GM12878 (cell line): ENCODE data around the gene ORC4. TPM values are rescaled to one million over a fixed set of nuclear protein-coding genes. Genes with fewer than 3 reads are reported as not detected.

Experiments
- ATAC-seq: fragments of 200-7000 bp; cut with Tn5 transposase; 3 replicates; pipeline ENCODE4 v1.9.1; 2020; ENCODE audit warnings: mild to moderate bottlenecking, moderate library complexity
- BruUV-seq: library from RNA; stranded (reverse); fragments of 400-500 nt; replicated peaks from 2 replicates; lab custom pipeline; 2021; lab: Mats Ljungman, UMichigan
- CTCF ChIA-PET: fragments of 300-600 bp; sonication (Branson Sonifier 250); formaldehyde crosslinking; extraction: SDS; loops from one replicate; lab custom pipeline; 2021; ENCODE audit warnings: inconsistent platforms; lab: Yijun Ruan, JAX
- POLR2A ChIA-PET: fragments of 350-600 bp; formaldehyde crosslinking; extraction: SDS; loops from one replicate; lab custom pipeline; 2021; ENCODE audit warnings: inconsistent platforms; lab: Charles Lee
- RAD21 ChIA-PET: fragments of 300-600 bp; sonication (Branson Sonifier 250); formaldehyde crosslinking; loops from one replicate; lab custom pipeline; 2023; ENCODE audit warnings: antibody characterized with exemption; ENCODE audit not compliant: unreplicated experiment; lab: Charles Lee
- SMC1A ChIA-PET: fragments of 300-600 bp; sonication (Branson Sonifier 250); formaldehyde crosslinking; loops from one replicate; lab custom pipeline; 2023; ENCODE audit not compliant: unreplicated experiment, uncharacterized antibody; lab: Charles Lee
- DNase-seq: peaks from one replicate; pipeline ENCODE4 v3.0.0-alpha.2; 2011; ENCODE audit warnings: low read depth, low spot score
- FAIRE-seq: peaks from 3 replicates; lab custom pipeline; 2011; peaks lifted over from hg19 to GRCh38; lab: Jason Lieb, UNC
- H2AFZ ChIP-seq: 2 replicates; pipeline ENCODE4 v1.6.0; 2011; ENCODE audit warnings: low read depth, low read length, control low read depth; ENCODE audit not compliant: control insufficient read depth
- H3K27ac ChIP-seq: 2 replicates; pipeline ENCODE4 v1.5.1; 2011; ENCODE audit warnings: control low read depth; ENCODE audit not compliant: control insufficient read depth, insufficient read depth
- H3K27me3 ChIP-seq, 2 experiments: replicated peaks in 1 of 2; 2 replicates each; pipeline versions ENCODE4 v1.6.0 to v1.6.1; 2011; ENCODE audit warnings: low read length in 1 of 2; ENCODE audit not compliant: control insufficient read depth in 2 of 2, insufficient read depth in 2 of 2
- H3K36me3 ChIP-seq, 2 experiments: 2 replicates each; pipeline ENCODE4 v1.5.1; 2011; ENCODE audit warnings: low read length in 1 of 2; ENCODE audit not compliant: control insufficient read depth in 2 of 2, insufficient read depth in 2 of 2
- H3K4me1 ChIP-seq: 2 replicates; pipeline ENCODE4 v1.6.1; 2011; ENCODE audit warnings: mild to moderate bottlenecking, low read length, moderate library complexity, mixed read lengths; ENCODE audit not compliant: control insufficient read depth, insufficient read depth
- H3K4me2 ChIP-seq: 2 replicates; pipeline ENCODE4 v1.6.0; 2011; ENCODE audit warnings: control low read depth; ENCODE audit not compliant: control insufficient read depth, insufficient read depth
- H3K4me3 ChIP-seq: fragments of 200-600 bp; sonication (generic); 2 replicates; pipeline ENCODE4 v1.5.1; 2016
- H3K79me2 ChIP-seq: 2 replicates; pipeline ENCODE4 v1.6.0; 2011; ENCODE audit warnings: low read length; ENCODE audit not compliant: control insufficient read depth, insufficient read depth
- H3K9ac ChIP-seq: 2 replicates; pipeline ENCODE4 v1.8.0; 2011; ENCODE audit warnings: low read length, control low read depth, mixed read lengths; ENCODE audit not compliant: control insufficient read depth, insufficient read depth
- H3K9me3 ChIP-seq: replicated peaks from 3 replicates; pipeline ENCODE4 v1.5.1; 2011; ENCODE audit warnings: mild to moderate bottlenecking, low read length; ENCODE audit not compliant: control insufficient read depth, insufficient read depth
- H4K20me1 ChIP-seq: 2 replicates; pipeline ENCODE4 v1.6.0; 2011; ENCODE audit not compliant: control insufficient read depth, insufficient read depth
- CBFB ChIP-seq: IDR thresholded peaks from 2 replicates; pipeline ENCODE4 v1.6.1; 2016; ENCODE audit warnings: antibody characterized with exemption, low read depth
- IKZF2 ChIP-seq, 2 experiments: fragments of 450-650 bp; IDR thresholded peaks; 2 replicates each; pipeline ENCODE4 v1.6.1; 2017; ENCODE audit warnings: mild to moderate bottlenecking in 2 of 2, moderate library complexity in 2 of 2
- POLR2A ChIP-seq: IDR thresholded peaks from 2 replicates; pipeline ENCODE4 v1.6.1; 2011; ENCODE audit warnings: low read depth, mild to moderate bottlenecking, low read length
- ZNF622 ChIP-seq: fragments of 450-650 bp; IDR thresholded peaks from 2 replicates; pipeline ENCODE4 v1.6.1; 2017; ENCODE audit warnings: mild to moderate bottlenecking, inconsistent platforms
- WGBS: methylation state at CpG from one replicate; pipeline ENCODE4 v1.1.6; 2016; ENCODE audit warnings: low lambda C conversion rate; ENCODE audit not compliant: insufficient replicate concordance, insufficient coverage; ENCODE audit errors: missing lambda C conversion rate; 5-methylcytosine and 5-hydroxymethylcytosine counted together
- in situ Hi-C: fragments of 300-500 bp; cut with MboI; formaldehyde crosslinking; loops from 9 replicates; pipeline ENCODE4 v1.14.3; 2018; ENCODE audit warnings: mixed read lengths
- intact Hi-C: fragments of 100-400 bp; cut with micrococcal nuclease; formaldehyde crosslinking; loops from one replicate; pipeline ENCODE4 v1.14.2; 2022; ENCODE audit not compliant: unreplicated experiment
- polyA plus RNA-seq, 11 experiments: library from polyadenylated mRNA; depleted of rRNA in 4 of 11; unstranded in 6 of 11; stranded (reverse) in 5 of 11; fragments of >200 nt; fragmentation: Nextera tagmentation in 4 of 11; fragmentation: Illumina TruSeq in 1 of 11; extraction: Ambion mirVana in 4 of 11; extraction: Trizol in 1 of 11; gene quantifications; 1 replicate in 1 of 11; 2 replicates in 10 of 11; pipeline versions ENCODE4 v1.2.1 to v1.2.3, GENCODE V29; 2011 to 2016; ENCODE audit warnings: inconsistent platforms in 2 of 11, missing spikeins in 2 of 11, low read depth in 1 of 11
- total RNA-seq, 4 experiments: library from RNA; depleted of rRNA in 3 of 4; stranded (reverse); fragments of >200 nt in 3 of 4; fragmentation: Illumina TruSeq in 1 of 4; extraction: Trizol in 1 of 4; gene quantifications; 2 replicates each; pipeline versions ENCODE4 v1.2.1 to v1.2.3, GENCODE V29; 2013 to 2021

ORC4 gene
- total and polyA plus RNA-seq, 10 of the 15 experiments (the other 5 are each of a cell fraction or from before 2014, with no cell fraction given), result 25.7 to 71.3 (median 52.1) TPM

DNA sequence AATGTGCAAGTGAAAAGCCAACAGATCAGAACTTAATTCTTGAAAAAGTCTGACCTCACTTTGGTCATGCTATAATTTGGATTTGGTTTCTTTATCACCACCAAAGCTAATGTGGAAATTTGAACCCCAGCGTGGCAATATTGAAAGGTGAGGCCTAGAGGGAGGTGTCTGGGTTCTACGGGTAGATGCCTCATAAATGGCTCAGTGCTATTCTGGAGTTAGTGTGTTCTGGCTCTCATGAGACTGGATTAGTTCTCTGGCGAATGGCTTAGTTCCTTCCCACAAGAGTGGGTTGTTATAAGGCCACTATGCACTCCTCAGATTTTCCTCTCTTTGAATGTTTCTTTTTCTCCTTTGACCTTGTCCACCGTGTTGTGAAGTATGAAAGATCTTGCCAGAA lies 22.3 kb downstream of the ORC4 start:
- FAIRE-seq (peak; percentile 68), DNase-seq (no peak), ATAC-seq (peak; percentile 37)
- 94% methylated on average over 4 of the region's 4 CpGs for WGBS
- CTCF ChIA-PET, result interaction anchor here (1.0 to 3.1 kb wide), 3 partner anchors 8 to 511 kb away, joined by 4 to 17 read pairs (median 13); no protein-coding TSS in a partner anchor
- no TSS peak for BruUV-seq
- intact Hi-C loops, result no loop called here
- SMC1A ChIA-PET, result interaction anchor here (1.2 to 4.3 kb wide), 8 partner anchors 8 to 639 kb away, joined by 3 to 22 read pairs (median 4); no protein-coding TSS in a partner anchor
- Histone ChIP-seq H3K36me3 (peaks cover 0 to 3% of the 10 kb centered on the region in 2 experiments; a peak in 2 of 4 replicates), H4K20me1 (no peaks in the 10 kb centered on the region), H3K27ac (no peak overlapping the region), H3K9ac (no peak overlapping the region), H3K79me2 (peaks cover 17% of the 10 kb centered on the region), H3K4me2 (no peak overlapping the region), H3K9me3 (peaks cover 8% of the 10 kb centered on the region), H2AFZ (no peak overlapping the region), H3K4me3 (no peak overlapping the region), H3K4me1 (no peaks in the 10 kb centered on the region), H3K27me3 (no peaks in the 10 kb centered on the region)
- TF ChIP-seq IKZF2 (IDR thresholded peaks at IDR 0.05) (no peak), POLR2A (no peak)
- RAD21 ChIA-PET, result interaction anchor here (0.7 to 3.1 kb wide), 3 partner anchors 44 to 511 kb away, joined by 3 to 13 read pairs (median 5); no protein-coding TSS in a partner anchor
- POLR2A ChIA-PET, result interaction anchor here (0.9 to 1.2 kb wide), 2 partner anchors 19 to 23 kb away, joined by 3 to 8 read pairs; partner anchors contain the start of genes MBD5 and ORC4
- in situ Hi-C loops, result no loop called here

DNA sequence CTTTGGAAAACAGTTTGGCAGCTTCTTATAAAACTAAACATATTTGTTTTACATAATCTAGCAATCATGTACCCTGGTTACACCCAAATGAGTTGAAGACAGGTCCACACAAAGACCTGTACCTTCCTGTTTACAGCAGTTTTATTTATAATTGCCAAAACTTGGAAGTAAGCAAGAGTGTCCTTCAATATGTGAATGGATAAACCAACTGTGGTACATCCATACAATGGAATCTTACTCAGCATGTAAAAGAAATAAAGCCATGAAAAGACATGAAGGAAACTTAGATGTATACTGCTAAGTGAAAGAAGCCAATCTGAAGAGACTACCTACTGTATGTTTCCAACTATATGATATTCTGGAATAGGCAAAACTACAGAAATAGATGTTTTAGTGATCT lies 23.7 kb downstream of the ORC4 start:
- in situ Hi-C loops (no loop called here), intact Hi-C loops (no loop called here)
- H3K27ac ChIP-seq, result no peak overlapping the region
- no peak overlapping the region for H3K4me3 ChIP-seq
- ChIA-PET POLR2A (no interaction called here), SMC1A (interaction anchor here (1.2 kb wide), 1 partner anchor 512 kb away, joined by 4 read pairs; no protein-coding TSS in a partner anchor), RAD21 (no interaction called here), CTCF (interaction anchor here (2.8 kb wide), 1 partner anchor 513 kb away, joined by 13 read pairs; no protein-coding TSS in a partner anchor)
- TF ChIP-seq ZNF622 (no peak), CBFB (no peak)
- peaks cover 17% of the 10 kb centered on the region for H3K79me2 ChIP-seq
- H4K20me1 ChIP-seq, result no peaks in the 10 kb centered on the region
- H3K4me2 ChIP-seq, result no peak overlapping the region
- no TSS peak for BruUV-seq
- ATAC-seq (no peak), DNase-seq (no peak), FAIRE-seq (peak; percentile 38)
- H3K27me3 ChIP-seq, result no peaks in the 10 kb centered on the region
- no peak overlapping the region for H2AFZ ChIP-seq
- H3K36me3 ChIP-seq, result peaks cover 0 to 3% of the 10 kb centered on the region in 2 experiments; a peak in 2 of 4 replicates
- H3K9me3 ChIP-seq, result peaks cover 8% of the 10 kb centered on the region
- peaks cover 3% of the 10 kb centered on the region; the same call in 1 of the 2 replicates for H3K4me1 ChIP-seq
- no peak overlapping the region for H3K9ac ChIP-seq
